ENCODE data around the gene DSEL.

- TF ChIP-seq CTCF (IDR thresholded peaks at IDR 0.05 in 8 of 11, conservative IDR thresholded peaks at IDR 0.05 in 3 of 11) (no peak), POLR2A (IDR thresholded peaks at IDR 0.05) (no peak)
Observed at GRCh38 chr18:67483952-67484351, 32.6 kb downstream of the DSEL start.

Data from spleen (tissue), 7 donors.